Activated CD8-positive, alpha-beta memory T cell treated with anti-CD3 and anti-CD28 coated beads for 24 hours (primary cell): Measurements from ENCODE around the gene HP1BP3.
"Not testable (repeated sequence)": the region's sequence is repeated elsewhere in the genome, so short reads cannot be mapped to it uniquely, and the experiment has no call there.

ENCODE experiments used
- DNase-seq: peaks from one replicate; pipeline ENCODE4 v3.0.0-alpha.2; 2020

The HP1BP3 gene

GRCh38 chr1:20787029-20787839, at the start of gene HP1BP3:
HP1BP3 (minus strand) TSS chr1:20787307; CDS start chr1:20780440, 6,867 bp downstream.
- DNase-seq, result peak; percentile 94

DNA sequence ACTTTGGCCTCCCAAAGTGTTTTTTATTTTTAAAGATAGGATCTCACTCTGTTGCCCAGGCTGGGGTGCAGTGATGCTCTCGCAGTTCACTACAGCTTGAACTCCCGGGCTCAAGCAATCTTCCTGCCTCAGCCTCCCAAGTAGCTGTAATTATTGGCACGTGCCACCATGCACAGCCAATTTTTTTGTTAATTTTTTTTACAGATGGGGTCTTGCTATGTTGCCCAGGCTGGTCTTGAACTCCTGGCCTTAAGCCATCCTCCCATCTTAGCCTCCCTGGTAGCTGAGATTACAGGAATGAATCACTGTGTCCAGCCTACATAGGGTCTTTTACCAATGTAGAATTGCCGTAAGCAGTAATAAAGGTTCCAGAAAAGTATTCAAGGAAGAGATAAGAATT, 49.1 kb upstream of the HP1BP3 start:
- DNase-seq, result no peak

DNA sequence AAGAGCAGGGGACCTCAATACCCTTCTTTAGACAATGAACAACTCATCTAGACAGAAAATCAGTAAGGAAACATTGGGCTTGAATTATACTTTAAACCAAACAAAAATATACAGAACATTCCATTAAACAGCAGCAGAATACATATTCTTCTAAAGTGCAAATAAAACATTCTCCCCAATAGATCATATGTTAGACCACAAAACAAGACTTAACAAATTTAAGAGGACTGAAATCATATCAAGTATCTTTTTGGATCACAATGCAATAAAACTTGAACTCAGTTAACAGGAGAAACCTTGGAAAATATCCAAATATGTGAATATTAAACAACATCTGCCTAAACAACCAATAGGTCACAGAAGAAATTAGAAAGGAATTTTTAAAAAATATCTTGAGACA, 47.7 kb upstream of the HP1BP3 start:
- DNase-seq, result no peak

GRCh38 chr1:20834192-20834591, 47.1 kb upstream of the HP1BP3 start:
- DNase-seq, result no peak

GRCh38 chr1:20830378-20830777, 43.3 kb upstream of the HP1BP3 start:
- DNase-seq, result no peak

DNA sequence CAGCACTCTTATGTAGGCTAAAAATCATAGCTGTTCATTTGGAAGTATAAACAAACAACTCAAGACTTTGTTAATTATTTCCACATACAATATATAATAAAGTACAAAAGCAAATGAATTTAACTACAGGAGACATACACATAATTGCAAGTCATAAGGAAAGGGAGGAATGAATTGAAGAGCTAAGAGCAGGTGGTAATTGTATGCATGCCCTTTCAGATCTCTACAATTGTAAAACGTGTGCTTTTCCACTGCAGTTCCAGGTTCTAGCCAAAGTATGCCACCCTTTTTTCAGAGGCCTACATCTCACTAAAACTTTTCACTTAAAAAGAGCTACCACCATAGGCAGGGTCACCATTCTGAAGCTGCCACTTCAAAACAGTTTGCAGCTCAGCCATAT, 42.8 kb upstream of the HP1BP3 start:
- DNase-seq, result no peak

DNA sequence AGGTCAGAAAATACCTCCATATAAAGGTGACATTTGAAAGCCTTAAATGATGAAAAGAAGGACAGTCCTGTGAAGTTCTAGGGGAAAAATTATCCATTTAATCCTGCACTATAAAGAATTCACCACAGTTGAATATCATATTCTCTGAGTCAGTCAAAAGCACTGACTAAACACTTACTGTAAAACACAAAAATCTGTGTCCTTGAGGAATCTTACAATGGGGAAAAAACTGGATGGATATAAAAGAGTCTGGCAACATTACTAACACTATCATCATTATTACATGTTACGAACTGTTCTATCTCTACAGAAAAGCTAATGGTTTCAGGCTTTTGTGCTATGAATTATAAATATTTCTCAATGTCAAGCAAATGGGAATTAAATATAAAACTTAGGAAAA, 42.4 kb upstream of the HP1BP3 start:
- no peak for DNase-seq

DNA sequence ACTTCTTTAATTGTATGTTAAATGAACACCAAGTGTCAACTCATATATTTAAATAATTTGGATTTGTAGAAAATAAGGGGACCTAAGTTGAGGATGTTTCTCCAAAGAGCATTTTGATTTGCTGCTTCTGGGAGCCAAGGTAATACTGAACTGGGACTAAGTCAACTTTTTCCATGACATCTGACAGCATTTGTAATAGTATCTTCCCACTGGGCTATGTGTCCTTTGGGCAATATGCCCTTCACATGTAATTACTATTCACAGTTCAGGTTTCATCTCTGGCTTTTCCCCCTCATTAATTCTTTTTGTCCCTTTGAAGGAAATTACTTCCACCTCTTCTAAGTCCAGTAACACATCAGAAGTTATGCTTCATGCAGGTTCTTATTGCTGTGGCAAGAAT, 36.7 kb upstream of the HP1BP3 start:
- no peak for DNase-seq

GRCh38 chr1:20821466-20821865, 34.4 kb upstream of the HP1BP3 start:
- no peak for DNase-seq

DNA sequence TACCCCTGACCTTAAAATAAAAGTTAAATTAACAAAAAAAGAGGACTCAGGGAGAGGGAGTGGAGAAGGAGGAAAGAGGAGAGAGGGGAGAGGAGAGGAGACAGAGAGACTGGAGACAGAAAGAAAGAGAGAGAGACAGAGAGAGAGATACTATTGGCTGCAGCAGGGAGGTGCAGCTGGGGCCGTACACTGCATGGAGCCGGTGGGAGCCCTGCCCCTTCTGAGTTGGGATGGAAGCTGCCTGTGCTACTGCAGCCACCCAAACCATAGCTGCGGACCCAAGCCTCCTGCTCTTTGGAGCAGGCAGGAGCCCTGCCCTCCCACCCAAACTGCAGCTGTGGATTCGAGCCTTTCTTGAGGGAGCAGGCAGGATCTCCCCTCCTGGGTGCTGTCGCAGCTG, 32.7 kb upstream of the HP1BP3 start:
- DNase-seq, result no peak

GRCh38 chr1:20814534-20814871, 27.4 kb upstream of the HP1BP3 start:
- no peak for DNase-seq

GRCh38 chr1:20811916-20812315, 24.8 kb upstream of the HP1BP3 start:
- DNase-seq, result no peak

DNA sequence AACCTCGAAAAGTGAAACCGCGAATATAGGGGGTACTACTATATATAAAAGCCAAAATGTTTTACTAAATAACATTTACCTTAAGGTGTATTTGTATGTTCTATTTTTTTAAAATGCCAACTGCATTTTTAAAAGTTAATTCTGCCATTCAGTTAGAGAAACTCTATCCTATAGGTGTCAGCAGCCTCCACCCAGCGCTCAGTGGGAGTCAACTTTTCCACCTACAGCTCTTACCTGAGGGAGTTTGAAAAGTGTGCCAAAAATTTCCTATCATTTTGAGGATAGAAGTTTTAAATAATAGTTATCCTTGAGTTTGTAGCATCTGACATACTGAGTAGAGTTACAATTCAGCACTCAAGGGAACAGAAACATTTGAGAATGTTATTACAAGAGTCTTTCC, 6.1 kb upstream of the HP1BP3 start:
- DNase-seq, result no peak

DNA sequence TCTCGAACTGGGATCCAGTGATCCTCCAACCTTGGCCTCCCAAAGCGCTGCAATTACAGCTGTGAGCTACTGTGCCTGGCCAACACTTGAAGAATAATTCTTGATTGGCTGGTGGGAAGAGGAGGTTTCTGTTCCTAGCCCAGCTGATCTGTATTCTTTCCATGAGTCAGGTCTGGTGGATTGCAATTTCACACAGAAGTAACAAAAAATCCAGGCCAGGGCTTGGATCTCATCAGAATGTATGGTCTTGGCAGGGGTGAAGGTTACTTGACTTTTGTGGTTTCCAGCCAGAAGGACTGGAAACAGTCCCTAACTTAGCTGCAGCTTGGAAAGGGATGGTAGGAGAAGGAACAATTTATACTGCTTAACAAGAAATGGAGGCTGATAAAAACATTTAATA, 5.1 kb upstream of the HP1BP3 start:
- DNase-seq, result no peak

GRCh38 chr1:20790785-20791184, 3.7 kb upstream of the HP1BP3 start:
- DNase-seq, result no peak

DNA sequence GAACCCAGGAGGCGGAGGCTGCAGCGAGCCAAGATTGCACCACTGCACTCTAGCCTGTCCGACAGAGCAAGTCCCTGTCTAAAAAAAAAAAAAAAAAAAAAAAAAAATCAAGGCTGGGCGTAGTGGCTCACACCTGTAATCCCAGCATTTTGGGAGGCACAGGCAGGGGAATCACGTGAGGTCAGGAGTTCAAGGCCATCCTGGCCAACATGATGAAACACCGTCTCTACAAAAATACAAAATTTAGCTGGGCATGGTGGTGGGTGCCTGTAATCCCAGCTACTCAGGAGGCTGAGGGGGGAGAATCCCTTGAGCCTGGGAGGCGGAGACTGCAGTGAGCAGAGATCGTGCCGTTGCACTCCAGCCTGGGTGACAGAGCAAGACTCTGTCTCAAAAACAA, 2.5 kb upstream of the HP1BP3 start:
- not testable (repeated sequence) for DNase-seq

- DNase-seq, result no peak
Observed at GRCh38 chr1:20787840-20788795, 1.0 kb upstream of the HP1BP3 start.

GRCh38 chr1:20786253-20787028, 666 bp downstream of the HP1BP3 start:
- DNase-seq, result peak; percentile 99

DNA sequence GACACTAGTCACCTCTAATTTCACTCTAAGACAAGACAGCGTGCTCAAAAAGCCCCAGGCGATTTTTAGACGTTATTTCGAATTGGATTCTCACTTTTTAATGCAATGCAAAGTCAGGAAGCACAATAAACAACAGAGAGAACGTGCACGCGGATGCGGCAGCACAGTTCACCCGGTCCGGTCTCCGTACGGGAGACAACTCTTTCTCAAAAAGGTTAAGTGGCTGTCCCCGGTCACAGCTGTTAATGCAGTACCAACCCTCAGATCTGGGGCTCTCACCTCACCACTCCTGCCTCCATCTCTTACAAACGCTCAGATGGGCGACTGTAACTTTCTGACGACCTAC, 1.2 kb downstream of the HP1BP3 start:
- no peak for DNase-seq

GRCh38 chr1:20775700-20776099, 11.4 kb downstream of the HP1BP3 start:
- DNase-seq, result no peak

DNA sequence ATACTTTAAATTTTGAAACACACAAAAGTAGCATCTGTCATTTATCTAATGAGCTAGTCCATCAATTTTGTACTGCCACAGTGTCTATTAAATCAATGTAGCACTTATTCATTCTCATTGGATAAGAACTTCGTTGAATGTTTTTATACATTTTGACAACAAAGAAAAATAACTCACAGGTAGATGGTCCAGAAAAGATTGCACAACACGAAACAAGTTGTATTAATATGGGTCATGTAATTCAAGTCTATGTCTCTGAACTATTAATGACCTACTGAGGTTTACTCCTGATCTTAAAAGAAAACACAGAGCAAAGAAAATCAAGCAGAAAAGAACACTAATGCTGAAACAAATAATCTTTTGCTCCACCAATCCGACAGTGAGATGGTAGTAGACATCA, 15.3 kb downstream of the HP1BP3 start:
- no peak for DNase-seq

DNA sequence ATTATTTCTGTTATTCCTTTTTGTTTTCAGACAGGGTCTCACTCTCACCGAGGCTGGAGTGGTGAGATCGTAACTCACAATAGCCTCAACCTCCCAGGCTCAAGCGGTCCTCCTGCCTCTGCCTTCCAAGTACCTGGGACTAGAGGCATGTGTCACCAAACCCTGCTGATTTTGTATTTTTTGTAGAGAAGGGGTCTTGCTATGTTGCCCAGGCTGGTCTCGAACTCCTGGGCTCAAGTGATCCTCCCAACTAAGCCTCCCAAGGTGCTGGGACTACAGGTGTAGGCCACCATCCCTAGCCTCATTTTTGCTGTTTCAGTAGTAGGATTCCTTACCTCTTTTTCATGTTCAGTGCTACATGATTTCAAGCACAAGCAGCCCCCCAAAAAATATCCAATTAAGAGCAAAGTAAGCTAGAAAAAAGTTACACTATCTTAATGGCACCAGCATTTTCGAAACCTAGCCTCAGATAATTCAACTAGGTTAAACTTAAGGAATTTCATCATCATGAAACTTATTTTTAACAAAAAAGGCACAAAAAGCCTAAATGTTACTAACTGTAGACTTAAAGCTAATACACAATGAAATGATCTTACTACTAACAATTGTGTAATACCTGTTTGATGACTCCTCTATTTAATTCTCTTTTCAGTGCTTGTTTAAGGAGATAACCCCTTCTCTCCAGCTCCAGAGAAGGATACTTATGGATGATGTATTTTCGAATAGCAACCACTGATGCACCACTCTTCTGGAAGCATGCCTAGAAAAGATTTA, 16.6 kb downstream of the HP1BP3 start:
- no peak for DNase-seq

DNA sequence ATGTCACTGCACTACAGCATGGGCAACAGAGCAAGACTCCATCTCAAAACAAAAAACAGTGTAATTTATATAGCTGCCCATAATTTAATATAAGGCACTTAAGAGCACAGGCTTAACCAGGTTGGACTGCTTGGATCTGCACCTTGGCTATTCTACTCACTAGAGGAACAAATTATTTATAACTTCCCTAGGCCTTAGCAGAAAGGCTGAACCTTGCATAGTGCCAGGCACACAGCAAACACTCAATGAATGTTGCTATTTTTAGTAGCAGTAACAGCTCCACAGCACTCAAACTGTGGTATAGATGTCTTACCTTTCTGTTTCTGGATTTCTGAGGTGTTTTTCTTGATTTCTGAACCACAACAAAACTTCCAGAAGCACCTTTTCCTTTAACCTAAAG, 19.8 kb downstream of the HP1BP3 start:
- no peak for DNase-seq
